ENCODE measurements around the gene DOCK11. TPM values are rescaled to one million over a fixed set of nuclear protein-coding genes. Genes with fewer than 3 reads are reported as not detected.

Gene DOCK11
- total and polyA plus RNA-seq, 9 of the 15 experiments (the other 6 are each of a cell fraction or from before 2014, with no cell fraction given) = 41.8 to 77.8 (median 50.9) TPM

- intact Hi-C loops (cut with micrococcal nuclease) (loop anchor here (5.0 kb wide), 1 partner anchor 65 kb away; no protein-coding TSS in a partner anchor), in situ Hi-C loops (cut with MboI) (no loop called here)
- DNase-seq (ENCODE audit: extremely low read depth in 1 of 4, low spot score in 3 of 4) = no peak
- H3K9ac ChIP-seq (ENCODE audit: insufficient read depth in 1 of 2, low read depth in 2 of 2, low read length in 2 of 2) = peak overlapping the region in 1 of 2 experiments; percentile 72; a peak in 2 of 4 replicates
- peak overlapping the region; percentile 85 for H3K4me2 ChIP-seq (ENCODE audit: insufficient read depth, low read length)
- peaks cover 26% of the 10 kb centered on the region; the same call in 2 of the 3 replicates for H3K36me3 ChIP-seq (ENCODE audit: control insufficient read depth, insufficient read depth, low read length)
- no peaks in the 10 kb centered on the region for H3K9me3 ChIP-seq (replicated peaks; ENCODE audit: control insufficient read depth, insufficient read depth, low read depth, low read length)
- TF ChIP-seq C11orf30 (IDR thresholded peaks at IDR 0.05; ENCODE audit: low read depth) (peak; percentile 22; the same call in 1 of the 2 replicates), ZNF316 (IDR thresholded peaks at IDR 0.05) (peak; percentile 49; the same call in 1 of the 2 replicates), EP400 (IDR thresholded peaks at IDR 0.05) (no peak), KDM1A (IDR thresholded peaks at IDR 0.05) (peak; percentile 8 to 31; a peak in 2 of 4 replicates), MEIS2 (IDR thresholded peaks at IDR 0.05; ENCODE audit: partially characterized antibody) (peak; percentile 40), E2F4 (CRISPR knock-in tag; IDR thresholded peaks at IDR 0.05; ENCODE audit: low read depth) (no peak)
- TF ChIP-seq, protein P1, sequence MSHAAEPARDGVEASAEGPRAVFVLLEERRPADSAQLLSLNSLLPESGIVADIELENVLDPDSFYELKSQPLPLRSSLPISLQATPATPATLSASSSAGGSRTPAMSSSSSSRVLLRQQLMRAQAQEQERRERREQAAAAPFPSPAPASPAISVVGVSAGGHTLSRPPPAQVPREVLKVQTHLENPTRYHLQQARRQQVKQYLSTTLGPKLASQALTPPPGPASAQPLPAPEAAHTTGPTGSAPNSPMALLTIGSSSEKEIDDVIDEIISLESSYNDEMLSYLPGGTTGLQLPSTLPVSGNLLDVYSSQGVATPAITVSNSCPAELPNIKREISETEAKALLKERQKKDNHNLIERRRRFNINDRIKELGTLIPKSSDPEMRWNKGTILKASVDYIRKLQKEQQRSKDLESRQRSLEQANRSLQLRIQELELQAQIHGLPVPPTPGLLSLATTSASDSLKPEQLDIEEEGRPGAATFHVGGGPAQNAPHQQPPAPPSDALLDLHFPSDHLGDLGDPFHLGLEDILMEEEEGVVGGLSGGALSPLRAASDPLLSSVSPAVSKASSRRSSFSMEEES (CRISPR knock-in tag; IDR thresholded peaks at IDR 0.05) = 0 out of 2 replicates have a peak, but pooled peaks have one; percentile 6
- POLR2A ChIA-PET = interaction anchor here (0.9 to 1.6 kb wide), 5 partner anchors 8 to 103 kb away, joined by 3 to 4 read pairs (median 3); no protein-coding TSS in a partner anchor
- H4K20me1 ChIP-seq (replicated peaks; ENCODE audit: control insufficient read depth, insufficient read depth, low read length) = no peaks in the 10 kb centered on the region; the same call in 1 of the 2 replicates
- CTCF ChIA-PET (ENCODE audit: low intra/inter-chr PET ratio) = interaction anchor here (0.7 kb wide), 1 partner anchor 78 kb away, joined by 3 read pairs; no protein-coding TSS in a partner anchor
- H3K4me1 ChIP-seq (replicated peaks in 1 of 2; ENCODE audit: control insufficient read depth in 2 of 2, insufficient read depth in 2 of 2, low read length in 2 of 2) = peaks cover 23 to 43% of the 10 kb centered on the region in 2 experiments
- H3K79me2 ChIP-seq (ENCODE audit: control insufficient read depth, insufficient read depth, low read length) = peaks cover 64% of the 10 kb centered on the region
- peak overlapping the region; percentile 79 for H3K27ac ChIP-seq (ENCODE audit: extremely low read depth, low read depth, low read length)
- FAIRE-seq = peak; percentile 6
- H3K27me3 ChIP-seq (ENCODE audit: control insufficient read depth in 2 of 2, insufficient read depth in 2 of 2, low read length in 2 of 2) = no peaks in the 10 kb centered on the region
- WGBS (ENCODE audit: insufficient coverage, low coverage, missing lambda C conversion rate) = 4% methylated on average over 7 of the region's 7 CpGs
- 0 out of 2 replicates have a peak overlapping the region, but pooled peaks have one; percentile 75 for H2AFZ ChIP-seq (ENCODE audit: low read depth, low read length)
- no peaks in the 10 kb centered on the region for H3K9me1 ChIP-seq (ENCODE audit: control insufficient read depth, insufficient read depth, low read length)
- peak overlapping the region; percentile 80 for H3K4me3 ChIP-seq
- ATAC-seq = no peak
- BruUV-seq (replicated peaks) = TSS peak; percentile 41
Observed at GRCh38 chrX:118497180-118497818, 1.7 kb downstream of the DOCK11 start.
